Loucy (cell line): ENCODE data around the gene SYNGAP1.

Experiments
- H2AFZ ChIP-seq: fragments of 200-600 bp; sonication (generic); 2 replicates; pipeline ENCODE4 v1.6.0; 2016; ENCODE audit warnings: antibody characterized with exemption, mild to moderate bottlenecking, low read length, moderate library complexity
- H3F3A ChIP-seq: fragments of 200-600 bp; 2 replicates; pipeline ENCODE4 v1.6.0; 2016; ENCODE audit warnings: antibody characterized with exemption, low read depth, mild to moderate bottlenecking
- H3K27me3 ChIP-seq: fragments of 200-600 bp; sonication (generic); 2 replicates; pipeline ENCODE4 v1.6.1; 2014; ENCODE audit warnings: low read length, mild to moderate bottlenecking; ENCODE audit not compliant: insufficient read depth, poor library complexity, severe bottlenecking
- H3K36me3 ChIP-seq: fragments of 200-600 bp; sonication (generic); 2 replicates; pipeline ENCODE4 v1.6.1; 2016; ENCODE audit warnings: low read length; ENCODE audit not compliant: insufficient read depth
- H3K4me1 ChIP-seq: fragments of 200-600 bp; sonication (generic); 2 replicates; pipeline ENCODE4 v1.5.1; 2014; ENCODE audit warnings: low read length, mild to moderate bottlenecking; ENCODE audit not compliant: insufficient read depth, poor library complexity, severe bottlenecking
- H3K4me2 ChIP-seq: fragments of 200-600 bp; sonication (generic); 2 replicates; pipeline ENCODE4 v1.6.0; 2014; ENCODE audit warnings: antibody characterized with exemption, low read length, low read depth, mild to moderate bottlenecking; ENCODE audit not compliant: poor library complexity, severe bottlenecking
- H3K4me3 ChIP-seq: fragments of 200-600 bp; sonication (generic); 2 replicates; pipeline ENCODE4 v1.5.1; 2014; ENCODE audit warnings: low read length, mild to moderate bottlenecking, mixed read lengths; ENCODE audit not compliant: poor library complexity, severe bottlenecking
- H3K79me2 ChIP-seq: fragments of 200-600 bp; sonication (generic); 2 replicates; pipeline ENCODE4 v1.6.1; 2014; ENCODE audit warnings: low read length; ENCODE audit not compliant: insufficient read depth
- H3K9ac ChIP-seq: fragments of 200-600 bp; sonication (generic); 2 replicates; pipeline ENCODE4 v1.6.0; 2014; ENCODE audit warnings: mild to moderate bottlenecking, low read depth, low read length, moderate library complexity; ENCODE audit not compliant: poor library complexity, severe bottlenecking
- H3K9me2 ChIP-seq: fragments of 200-600 bp; sonication (generic); replicated peaks from 2 replicates; pipeline ENCODE4 v1.6.1; 2016; ENCODE audit warnings: low read depth, low read length, mixed read lengths
- H3K9me3 ChIP-seq: fragments of 200-600 bp; sonication (generic); 2 replicates; pipeline ENCODE4 v1.6.1; 2014; ENCODE audit warnings: mild to moderate bottlenecking, antibody characterized with exemption, low read length, low read depth; ENCODE audit not compliant: insufficient read depth
- H4K20me1 ChIP-seq: fragments of 200-600 bp; sonication (generic); 2 replicates; pipeline ENCODE4 v1.6.0; 2014; ENCODE audit warnings: antibody characterized with exemption, low read length, mild to moderate bottlenecking; ENCODE audit not compliant: insufficient read depth, poor library complexity, severe bottlenecking
- EZH2phosphoT487 ChIP-seq: fragments of 200-600 bp; IDR thresholded peaks from 2 replicates; pipeline ENCODE4 v1.6.1; 2018; ENCODE audit warnings: antibody characterized with exemption, mild to moderate bottlenecking, moderate library complexity, borderline replicate concordance
- TF ChIP-seq, protein P1 (sequence below): fragments of 200-600 bp; sonication (generic); conservative IDR thresholded peaks from 2 replicates; pipeline ENCODE4 v1.5.1; 2014; ENCODE audit warnings: mild to moderate bottlenecking, antibody characterized with exemption, low read length

SYNGAP1 gene

DNA sequence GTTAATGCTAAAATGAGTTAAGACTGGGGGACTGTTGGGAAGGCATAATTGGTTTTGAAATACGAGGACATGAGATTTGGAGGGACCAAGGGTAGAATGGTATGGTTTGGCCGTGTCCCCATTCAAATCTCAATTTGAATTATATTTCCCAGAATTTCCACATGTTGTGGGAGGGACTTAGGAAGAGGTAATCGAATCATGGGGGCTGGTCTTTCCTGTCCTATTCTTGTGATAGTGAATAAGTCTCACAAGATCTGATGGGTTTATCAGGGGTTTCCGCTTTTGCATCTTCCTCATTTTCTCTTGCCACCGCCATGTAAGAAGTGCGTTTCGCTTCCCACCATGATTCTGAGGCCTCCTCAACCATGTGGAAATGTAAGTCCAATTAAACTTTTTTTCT lies 47.2 kb downstream of the SYNGAP1 start:
- H3F3A ChIP-seq, result no peaks in the 10 kb centered on the region
- no peaks in the 10 kb centered on the region for H3K36me3 ChIP-seq
- no peak overlapping the region for H3K4me2 ChIP-seq
- no peaks in the 10 kb centered on the region for H3K4me1 ChIP-seq
- H3K9ac ChIP-seq, result no peak overlapping the region
- H3K4me3 ChIP-seq, result no peak overlapping the region
- no peaks in the 10 kb centered on the region for H3K9me2 ChIP-seq
- TF ChIP-seq, protein P1, sequence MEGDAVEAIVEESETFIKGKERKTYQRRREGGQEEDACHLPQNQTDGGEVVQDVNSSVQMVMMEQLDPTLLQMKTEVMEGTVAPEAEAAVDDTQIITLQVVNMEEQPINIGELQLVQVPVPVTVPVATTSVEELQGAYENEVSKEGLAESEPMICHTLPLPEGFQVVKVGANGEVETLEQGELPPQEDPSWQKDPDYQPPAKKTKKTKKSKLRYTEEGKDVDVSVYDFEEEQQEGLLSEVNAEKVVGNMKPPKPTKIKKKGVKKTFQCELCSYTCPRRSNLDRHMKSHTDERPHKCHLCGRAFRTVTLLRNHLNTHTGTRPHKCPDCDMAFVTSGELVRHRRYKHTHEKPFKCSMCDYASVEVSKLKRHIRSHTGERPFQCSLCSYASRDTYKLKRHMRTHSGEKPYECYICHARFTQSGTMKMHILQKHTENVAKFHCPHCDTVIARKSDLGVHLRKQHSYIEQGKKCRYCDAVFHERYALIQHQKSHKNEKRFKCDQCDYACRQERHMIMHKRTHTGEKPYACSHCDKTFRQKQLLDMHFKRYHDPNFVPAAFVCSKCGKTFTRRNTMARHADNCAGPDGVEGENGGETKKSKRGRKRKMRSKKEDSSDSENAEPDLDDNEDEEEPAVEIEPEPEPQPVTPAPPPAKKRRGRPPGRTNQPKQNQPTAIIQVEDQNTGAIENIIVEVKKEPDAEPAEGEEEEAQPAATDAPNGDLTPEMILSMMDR, result no peak
- no peaks in the 10 kb centered on the region for H3K9me3 ChIP-seq
- no peaks in the 10 kb centered on the region for H3K79me2 ChIP-seq
- H4K20me1 ChIP-seq, result no peaks in the 10 kb centered on the region
- no peak overlapping the region for H2AFZ ChIP-seq
- H3K27me3 ChIP-seq, result no peaks in the 10 kb centered on the region

DNA sequence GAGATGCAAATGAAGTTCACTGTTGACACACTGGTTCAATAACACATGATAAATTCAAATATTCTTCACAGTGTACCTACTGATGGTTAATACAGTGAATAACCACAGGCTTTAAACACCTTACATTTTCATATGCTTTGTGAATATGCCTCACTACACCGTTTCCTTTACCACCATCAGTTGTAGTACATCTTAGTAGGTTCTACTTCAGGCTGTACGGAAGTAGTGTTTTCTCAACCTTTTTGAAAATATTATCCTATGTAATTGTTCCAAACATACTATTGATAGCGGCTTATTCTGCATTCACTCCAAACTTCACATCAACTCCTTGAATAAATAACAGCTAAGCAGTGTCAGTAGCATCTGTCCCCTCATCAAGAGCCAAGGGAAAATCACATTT lies 49.8 kb downstream of the SYNGAP1 start:
- Histone ChIP-seq H3K27me3 (no peaks in the 10 kb centered on the region), H4K20me1 (no peaks in the 10 kb centered on the region), H3K36me3 (no peaks in the 10 kb centered on the region), H3K4me3 (no peak overlapping the region), H3F3A (no peaks in the 10 kb centered on the region), H3K9ac (no peak overlapping the region), H2AFZ (no peak overlapping the region), H3K9me3 (no peaks in the 10 kb centered on the region), H3K4me1 (no peaks in the 10 kb centered on the region), H3K79me2 (no peaks in the 10 kb centered on the region), H3K4me2 (no peak overlapping the region), H3K9me2 (no peaks in the 10 kb centered on the region)
- TF ChIP-seq EZH2phosphoT487, result no peak
- TF ChIP-seq, protein P1, result no peak

DNA sequence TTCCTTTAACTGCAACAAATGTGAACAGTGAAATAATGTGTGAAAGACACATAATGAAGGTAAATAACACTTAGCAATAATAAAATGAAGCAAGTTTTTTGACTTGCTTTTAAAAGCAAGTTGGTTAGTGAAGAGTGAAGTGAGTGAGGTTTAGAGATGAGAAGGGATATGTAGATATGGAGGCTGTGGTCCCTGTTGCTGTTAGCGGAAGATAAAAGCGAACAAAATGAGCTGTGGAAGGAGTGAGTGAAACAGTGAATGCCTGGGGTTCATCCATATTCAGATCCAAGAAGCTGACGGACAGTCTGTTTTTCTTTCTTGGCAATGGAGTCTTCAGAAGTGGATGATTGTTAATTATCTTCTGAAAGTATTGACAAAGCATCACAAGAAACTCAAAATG lies 58.0 kb downstream of the SYNGAP1 start:
- TF ChIP-seq EZH2phosphoT487, result no peak
- TF ChIP-seq, protein P1, result no peak

More for the DNA sequence above, 58.0 kb downstream of the SYNGAP1 start:
- H4K20me1 ChIP-seq, result no peaks in the 10 kb centered on the region
- H3K9me3 ChIP-seq, result no peaks in the 10 kb centered on the region
- no peak overlapping the region for H3K4me2 ChIP-seq
- H3K4me3 ChIP-seq, result no peak overlapping the region
- H3K4me1 ChIP-seq, result no peaks in the 10 kb centered on the region
- H2AFZ ChIP-seq, result no peak overlapping the region
- H3K9ac ChIP-seq, result no peak overlapping the region
- H3F3A ChIP-seq, result no peaks in the 10 kb centered on the region
- no peaks in the 10 kb centered on the region for H3K9me2 ChIP-seq
- H3K36me3 ChIP-seq, result no peaks in the 10 kb centered on the region
- H3K27me3 ChIP-seq, result no peaks in the 10 kb centered on the region
- no peaks in the 10 kb centered on the region for H3K79me2 ChIP-seq
